D721Med (cell line): ENCODE results near the gene UBE2F.

Source experiments
- DNase-seq: peaks from one replicate; pipeline ENCODE4 v3.0.0; 2011; ENCODE audit warnings: low spot score; ENCODE audit not compliant: insufficient read length
- FAIRE-seq: peaks from 2 replicates; lab custom pipeline; 2011; peaks lifted over from hg19 to GRCh38; lab: Jason Lieb, UNC
- CTCF ChIP-seq: IDR thresholded peaks from 2 replicates; pipeline ENCODE4 v1.5.1; 2012; ENCODE audit warnings: mild to moderate bottlenecking, control low read depth; ENCODE audit not compliant: insufficient read depth; ENCODE audit errors: missing control alignments

UBE2F gene

GRCh38 chr2:238025741-238026360 lies 59.0 kb downstream of the UBE2F start:
- TF ChIP-seq CTCF: no peak
- DNase-seq: no peak
- no peak for FAIRE-seq

- TF ChIP-seq CTCF: no peak
- FAIRE-seq (no peak), DNase-seq (no peak)
Observed at GRCh38 chr2:238027058-238027457, 60.2 kb downstream of the UBE2F start.

- TF ChIP-seq CTCF: no peak
- FAIRE-seq (no peak), DNase-seq (no peak)
Observed at GRCh38 chr2:238027591-238028415, 61.0 kb downstream of the UBE2F start.

GRCh38 chr2:238029853-238030252 lies 63.0 kb downstream of the UBE2F start:
- no peak for TF ChIP-seq CTCF
- FAIRE-seq (no peak), DNase-seq (no peak)

GRCh38 chr2:238030422-238031155 lies 63.8 kb downstream of the UBE2F start:
- no peak for TF ChIP-seq CTCF
- no peak for FAIRE-seq
- DNase-seq: no peak

GRCh38 chr2:238031751-238032150 lies 64.9 kb downstream of the UBE2F start:
- TF ChIP-seq CTCF: no peak
- no peak for DNase-seq
- FAIRE-seq: no peak
